HepG2 (cell line): Measurements from ENCODE around the gene NAV2. TPM values are rescaled to one million over a fixed set of nuclear protein-coding genes. Genes with fewer than 3 reads are reported as not detected.

Experiments used
- BRCA1 ChIP-seq: sonication (generic); formaldehyde crosslinking; IDR thresholded peaks from 2 replicates; pipeline ENCODE4 v1.4.0; 2020; ENCODE audit warnings: missing genetic modification reagents
- CBX1 ChIP-seq: IDR thresholded peaks from one replicate; pipeline ENCODE4 v1.6.1; 2016; ENCODE audit warnings: antibody characterized with exemption, low read depth
- EEA1 ChIP-seq: sonication (generic); formaldehyde crosslinking; IDR thresholded peaks from 2 replicates; pipeline ENCODE4 v1.5.1; 2020; ENCODE audit warnings: mild to moderate bottlenecking, missing genetic modification reagents, borderline replicate concordance
- FIP1L1 ChIP-seq: fragments of 200-400 bp; formaldehyde crosslinking; IDR thresholded peaks from 2 replicates; pipeline ENCODE4 v1.6.1; 2018; ENCODE audit warnings: low read depth, mild to moderate bottlenecking, low read length, moderate library complexity, borderline replicate concordance; ENCODE audit not compliant: insufficient read depth
- HMGA1 ChIP-seq: sonication (generic); formaldehyde crosslinking; conservative IDR thresholded peaks from 2 replicates; pipeline ENCODE4 v1.4.0; 2020; ENCODE audit warnings: missing genetic modification reagents
- JARID2 ChIP-seq: sonication (generic); formaldehyde crosslinking; IDR thresholded peaks from 2 replicates; pipeline ENCODE4 v1.8.1; 2023; ENCODE audit warnings: missing genetic modification reagents, inconsistent platforms; ENCODE audit not compliant: insufficient replicate concordance
- KDM3A ChIP-seq: IDR thresholded peaks from 2 replicates; pipeline ENCODE4 v1.6.1; 2018; ENCODE audit warnings: low read depth, missing compliant biosample characterization
- MBD4 ChIP-seq: IDR thresholded peaks from 2 replicates; pipeline ENCODE4 v1.6.1; 2012; ENCODE audit warnings: low read length, inconsistent platforms, borderline replicate concordance
- MED13 ChIP-seq: sonication (generic); formaldehyde crosslinking; IDR thresholded peaks from 2 replicates; pipeline ENCODE4 v1.5.0; 2020; ENCODE audit warnings: missing genetic modification reagents
- NR2F6 ChIP-seq, 2 experiments: IDR thresholded peaks; 2 replicates each; pipeline ENCODE4 v1.6.1; 2016; ENCODE audit warnings: antibody characterized with exemption in 1 of 2, mild to moderate bottlenecking in 1 of 2
- SAP130 ChIP-seq: IDR thresholded peaks from 2 replicates; pipeline ENCODE4 v1.6.1; 2016; ENCODE audit warnings: low read depth
- ZMYM3 ChIP-seq: sonication (generic); formaldehyde crosslinking; IDR thresholded peaks from 2 replicates; pipeline ENCODE4 v1.5.1; 2020; ENCODE audit warnings: mild to moderate bottlenecking, missing genetic modification reagents
- ZNF282 ChIP-seq: fragments of 450-650 bp; IDR thresholded peaks from 2 replicates; pipeline ENCODE4 v1.6.1; 2018; ENCODE audit not compliant: partially characterized antibody
- ZNF30 ChIP-seq: sonication (generic); formaldehyde crosslinking; IDR thresholded peaks from 2 replicates; pipeline ENCODE4 v1.5.0; 2020; ENCODE audit warnings: mild to moderate bottlenecking, missing genetic modification reagents
- ZNF589 ChIP-seq: sonication (generic); formaldehyde crosslinking; conservative IDR thresholded peaks from 2 replicates; pipeline ENCODE4 v1.8.0; 2022; ENCODE audit warnings: mild to moderate bottlenecking, moderate library complexity, missing genetic modification reagents
- ZNF660 ChIP-seq: sonication (generic); formaldehyde crosslinking; IDR thresholded peaks from 2 replicates; pipeline ENCODE4 v1.5.1; 2020; ENCODE audit warnings: mild to moderate bottlenecking, low read depth, missing genetic modification reagents, borderline replicate concordance
- ZSCAN25 ChIP-seq: sonication (generic); formaldehyde crosslinking; IDR thresholded peaks from 2 replicates; pipeline ENCODE4 v1.8.0; 2022; ENCODE audit warnings: mild to moderate bottlenecking, missing genetic modification reagents
- polyA plus RNA-seq, 8 experiments: library from polyadenylated mRNA; depleted of rRNA in 3 of 8; stranded (reverse) in 7 of 8; unstranded in 1 of 8; fragments of >200 nt; fragmentation: Illumina TruSeq in 4 of 8; extraction: Trizol in 4 of 8; gene quantifications; 2 replicates each; pipeline versions ENCODE4 v1.2.1 to v1.2.3, GENCODE V29; 2011 to 2016; ENCODE audit warnings: low read depth in 4 of 8, missing spikeins in 1 of 8, mixed read lengths in 1 of 8; ENCODE audit not compliant: insufficient read depth in 1 of 8
- total RNA-seq, 5 experiments: library from RNA; depleted of rRNA; stranded (reverse); fragments of >200 nt; fragmentation: Illumina TruSeq; extraction: Trizol; gene quantifications; 2 replicates each; pipeline ENCODE4 v1.2.3, GENCODE V29; 2016; ENCODE audit warnings: low read depth in 1 of 5
- TF ChIP-seq, protein P1 (sequence below): sonication (generic); formaldehyde crosslinking; IDR thresholded peaks from 2 replicates; pipeline ENCODE4 v1.9.0; 2022; ENCODE audit warnings: low read depth, missing genetic modification reagents
- TF ChIP-seq, protein P2 (sequence below): IDR thresholded peaks from 2 replicates; pipeline ENCODE4 v1.6.1; 2016; ENCODE audit warnings: missing compliant biosample characterization, missing genetic modification reagents, borderline replicate concordance
- TF ChIP-seq, protein P3 (sequence below): sonication (generic); formaldehyde crosslinking; IDR thresholded peaks from 2 replicates; pipeline ENCODE4 v1.5.0; 2020; ENCODE audit warnings: mild to moderate bottlenecking, missing genetic modification reagents

NAV2 gene
- total and polyA plus RNA-seq, 2 of the 13 experiments (the other 11 are each of a cell fraction or from before 2014, with no cell fraction given): 9.3 to 34.6 TPM

DNA sequence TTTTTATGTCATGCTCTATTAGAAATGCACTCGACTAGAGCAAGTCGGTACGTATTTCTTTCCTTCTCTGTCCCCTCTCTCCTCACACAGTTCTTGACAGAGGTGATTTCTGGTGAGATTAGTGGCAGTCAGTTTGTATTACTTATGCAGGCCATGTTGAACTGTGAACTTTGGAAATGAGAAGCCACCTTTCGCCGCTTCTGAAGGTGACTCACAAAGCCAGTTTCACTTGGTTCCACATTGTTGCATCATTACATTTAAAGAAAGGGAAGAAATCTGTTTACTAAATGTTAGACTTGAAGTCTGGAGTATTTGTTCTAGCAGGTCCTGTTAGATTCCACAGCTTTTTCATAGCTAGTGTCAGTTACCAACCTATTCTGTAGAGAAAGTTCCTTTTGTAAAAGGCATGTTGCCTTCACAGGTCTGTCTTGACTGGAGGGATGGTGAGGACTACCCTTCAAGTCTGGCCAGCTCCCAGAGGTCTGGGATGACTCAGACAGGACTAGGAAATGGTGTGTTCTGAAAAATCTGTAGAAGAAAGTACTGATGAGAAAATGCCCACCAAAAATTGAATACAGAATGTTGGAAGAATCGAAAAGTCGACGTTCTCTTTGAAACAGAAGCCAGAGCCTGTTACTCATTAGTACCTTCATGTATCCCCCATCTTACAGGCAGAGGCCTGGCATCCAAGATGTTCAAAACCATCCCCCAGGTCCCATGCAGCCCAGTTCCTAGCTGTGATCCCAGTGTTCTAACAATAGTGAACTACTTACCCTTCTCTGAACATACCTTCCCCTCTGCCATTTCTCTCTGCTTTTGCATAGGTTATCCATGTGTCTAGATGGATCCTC is 266.3 kb downstream of the NAV2 start (continued):
- TF ChIP-seq MED13 (CRISPR knock-in tag) (no peak), ZSCAN25 (CRISPR knock-in tag) (no peak), ZNF660 (CRISPR knock-in tag) (no peak), ZNF282 (no peak), JARID2 (CRISPR knock-in tag) (no peak), NR2F6 (IDR thresholded peaks at IDR 0.05) (peak; percentile 69), NR2F6 (CRISPR knock-in tag; IDR thresholded peaks at IDR 0.05) (peak; percentile 69; the same call in 1 of the 2 replicates), KDM3A (CRISPR knock-in tag) (0 out of 2 replicates have a peak, but pooled peaks have one; percentile 27), ZMYM3 (CRISPR knock-in tag) (no peak), ZNF589 (CRISPR knock-in tag) (no peak), MBD4 (no peak), CBX1 (no peak), SAP130 (CRISPR knock-in tag) (peak; percentile 73), ZNF30 (CRISPR knock-in tag) (no peak), BRCA1 (CRISPR knock-in tag) (no peak), FIP1L1 (no peak), HMGA1 (CRISPR knock-in tag) (no peak), EEA1 (CRISPR knock-in tag) (no peak)
- TF ChIP-seq, protein P1, sequence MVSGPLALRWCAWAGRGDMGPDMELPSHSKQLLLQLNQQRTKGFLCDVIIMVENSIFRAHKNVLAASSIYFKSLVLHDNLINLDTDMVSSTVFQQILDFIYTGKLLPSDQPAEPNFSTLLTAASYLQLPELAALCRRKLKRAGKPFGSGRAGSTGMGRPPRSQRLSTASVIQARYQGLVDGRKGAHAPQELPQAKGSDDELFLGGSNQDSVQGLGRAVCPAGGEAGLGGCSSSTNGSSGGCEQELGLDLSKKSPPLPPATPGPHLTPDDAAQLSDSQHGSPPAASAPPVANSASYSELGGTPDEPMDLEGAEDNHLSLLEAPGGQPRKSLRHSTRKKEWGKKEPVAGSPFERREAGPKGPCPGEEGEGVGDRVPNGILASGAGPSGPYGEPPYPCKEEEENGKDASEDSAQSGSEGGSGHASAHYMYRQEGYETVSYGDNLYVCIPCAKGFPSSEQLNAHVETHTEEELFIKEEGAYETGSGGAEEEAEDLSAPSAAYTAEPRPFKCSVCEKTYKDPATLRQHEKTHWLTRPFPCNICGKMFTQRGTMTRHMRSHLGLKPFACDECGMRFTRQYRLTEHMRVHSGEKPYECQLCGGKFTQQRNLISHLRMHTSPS: no peak
- TF ChIP-seq, protein P2, sequence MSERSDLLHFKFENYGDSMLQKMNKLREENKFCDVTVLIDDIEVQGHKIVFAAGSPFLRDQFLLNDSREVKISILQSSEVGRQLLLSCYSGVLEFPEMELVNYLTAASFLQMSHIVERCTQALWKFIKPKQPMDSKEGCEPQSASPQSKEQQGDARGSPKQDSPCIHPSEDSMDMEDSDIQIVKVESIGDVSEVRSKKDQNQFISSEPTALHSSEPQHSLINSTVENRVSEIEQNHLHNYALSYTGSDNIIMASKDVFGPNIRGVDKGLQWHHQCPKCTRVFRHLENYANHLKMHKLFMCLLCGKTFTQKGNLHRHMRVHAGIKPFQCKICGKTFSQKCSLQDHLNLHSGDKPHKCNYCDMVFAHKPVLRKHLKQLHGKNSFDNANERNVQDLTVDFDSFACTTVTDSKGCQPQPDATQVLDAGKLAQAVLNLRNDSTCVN (CRISPR knock-in tag): no peak
- TF ChIP-seq, protein P3, sequence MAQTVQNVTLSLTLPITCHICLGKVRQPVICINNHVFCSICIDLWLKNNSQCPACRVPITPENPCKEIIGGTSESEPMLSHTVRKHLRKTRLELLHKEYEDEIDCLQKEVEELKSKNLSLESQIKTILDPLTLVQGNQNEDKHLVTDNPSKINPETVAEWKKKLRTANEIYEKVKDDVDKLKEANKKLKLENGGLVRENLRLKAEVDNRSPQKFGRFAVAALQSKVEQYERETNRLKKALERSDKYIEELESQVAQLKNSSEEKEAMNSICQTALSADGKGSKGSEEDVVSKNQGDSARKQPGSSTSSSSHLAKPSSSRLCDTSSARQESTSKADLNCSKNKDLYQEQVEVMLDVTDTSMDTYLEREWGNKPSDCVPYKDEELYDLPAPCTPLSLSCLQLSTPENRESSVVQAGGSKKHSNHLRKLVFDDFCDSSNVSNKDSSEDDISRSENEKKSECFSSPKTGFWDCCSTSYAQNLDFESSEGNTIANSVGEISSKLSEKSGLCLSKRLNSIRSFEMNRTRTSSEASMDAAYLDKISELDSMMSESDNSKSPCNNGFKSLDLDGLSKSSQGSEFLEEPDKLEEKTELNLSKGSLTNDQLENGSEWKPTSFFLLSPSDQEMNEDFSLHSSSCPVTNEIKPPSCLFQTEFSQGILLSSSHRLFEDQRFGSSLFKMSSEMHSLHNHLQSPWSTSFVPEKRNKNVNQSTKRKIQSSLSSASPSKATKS (CRISPR knock-in tag): no peak
